Measurements from ENCODE around the gene RGS3. TPM values are rescaled to one million over a fixed set of nuclear protein-coding genes. Genes with fewer than 3 reads are reported as not detected.

The RGS3 gene
- polyA plus RNA-seq, 1 donor = 33.0 TPM

- Histone ChIP-seq H3K4me1 (ENCODE audit: control insufficient read depth, insufficient read depth, low read length) (peaks cover 18% of the 10 kb centered on the region), H3K27me3 (ENCODE audit: control insufficient read depth, insufficient read depth, low read length) (no peaks in the 10 kb centered on the region), H3K36me3 (ENCODE audit: control insufficient read depth, insufficient read depth, low read length) (no peaks in the 10 kb centered on the region), H3K9me3 (ENCODE audit: control insufficient read depth, low read depth, low read length) (no peaks in the 10 kb centered on the region), H3K4me3 (ENCODE audit: low read length) (no peak overlapping the region), H3K27ac (ENCODE audit: low read length) (no peak overlapping the region)
- DNase-seq = no peak
- 100% methylated on average over 1 of the region's 11 CpGs for WGBS (ENCODE audit: insufficient coverage, low lambda C conversion rate)
These were observed 693 bp upstream of the RGS3 start for GRCh38 chr9:113462781-113463286.

GRCh38 chr9:113464286-113464660, 746 bp downstream of the RGS3 start:
- Histone ChIP-seq H3K9me3 (ENCODE audit: control insufficient read depth, low read depth, low read length) (no peaks in the 10 kb centered on the region), H3K4me3 (ENCODE audit: low read length) (peak overlapping the region; percentile 56), H3K27me3 (ENCODE audit: control insufficient read depth, insufficient read depth, low read length) (no peaks in the 10 kb centered on the region), H3K27ac (ENCODE audit: low read length) (peak overlapping the region; percentile 4), H3K36me3 (ENCODE audit: control insufficient read depth, insufficient read depth, low read length) (no peaks in the 10 kb centered on the region), H3K4me1 (ENCODE audit: control insufficient read depth, insufficient read depth, low read length) (peaks cover 18% of the 10 kb centered on the region)
- WGBS (ENCODE audit: insufficient coverage, low lambda C conversion rate) = no CpG with 5 or more reads among the region's 1 CpG
- peak in 1 of 2 donors; percentile 22 for DNase-seq

- Histone ChIP-seq H3K27me3 (ENCODE audit: control insufficient read depth, insufficient read depth, low read length) (no peaks in the 10 kb centered on the region), H3K27ac (ENCODE audit: low read length) (no peak overlapping the region), H3K36me3 (ENCODE audit: control insufficient read depth, insufficient read depth, low read length) (no peaks in the 10 kb centered on the region), H3K4me3 (ENCODE audit: low read length) (no peak overlapping the region), H3K4me1 (ENCODE audit: control insufficient read depth, insufficient read depth, low read length) (peaks cover 18% of the 10 kb centered on the region), H3K9me3 (ENCODE audit: control insufficient read depth, low read depth, low read length) (no peaks in the 10 kb centered on the region)
- DNase-seq = no peak
- WGBS (ENCODE audit: insufficient coverage, low lambda C conversion rate) = 14% methylated on average over 1 of the region's 2 CpGs
These were observed 2.1 kb downstream of the RGS3 start for GRCh38 chr9:113465599-113466140.

- Histone ChIP-seq H3K27ac (ENCODE audit: low read length) (no peak overlapping the region), H3K4me3 (ENCODE audit: low read length) (no peak overlapping the region), H3K27me3 (ENCODE audit: control insufficient read depth, insufficient read depth, low read length) (no peaks in the 10 kb centered on the region), H3K36me3 (ENCODE audit: control insufficient read depth, insufficient read depth, low read length) (peaks cover 3% of the 10 kb centered on the region), H3K4me1 (ENCODE audit: control insufficient read depth, insufficient read depth, low read length) (peaks cover 18% of the 10 kb centered on the region), H3K9me3 (ENCODE audit: control insufficient read depth, low read depth, low read length) (peaks cover 4% of the 10 kb centered on the region)
- 100% methylated on average over 2 of the region's 2 CpGs for WGBS (ENCODE audit: insufficient coverage, low lambda C conversion rate)
- no peak for DNase-seq
These were observed 3.7 kb downstream of the RGS3 start for GRCh38 chr9:113467183-113467582.

- WGBS (ENCODE audit: insufficient coverage, low lambda C conversion rate) = no CpG with 5 or more reads among the region's 6 CpGs
- no peak for DNase-seq
- H3K27ac ChIP-seq (ENCODE audit: low read length) = no peak overlapping the region
- no peak overlapping the region for H3K4me3 ChIP-seq (ENCODE audit: low read length)
- H3K4me1 ChIP-seq (ENCODE audit: control insufficient read depth, insufficient read depth, low read length) = peaks cover 11% of the 10 kb centered on the region
- no peaks in the 10 kb centered on the region for H3K27me3 ChIP-seq (ENCODE audit: control insufficient read depth, insufficient read depth, low read length)
- peaks cover 3% of the 10 kb centered on the region for H3K36me3 ChIP-seq (ENCODE audit: control insufficient read depth, insufficient read depth, low read length)
- H3K9me3 ChIP-seq (ENCODE audit: control insufficient read depth, low read depth, low read length) = peaks cover 4% of the 10 kb centered on the region
These were observed 5.4 kb downstream of the RGS3 start for GRCh38 chr9:113468716-113469448.

- Histone ChIP-seq H3K4me3 (ENCODE audit: low read length) (no peak overlapping the region), H3K4me1 (ENCODE audit: control insufficient read depth, insufficient read depth, low read length) (no peaks in the 10 kb centered on the region), H3K27me3 (ENCODE audit: control insufficient read depth, insufficient read depth, low read length) (no peaks in the 10 kb centered on the region), H3K9me3 (ENCODE audit: control insufficient read depth, low read depth, low read length) (peaks cover 4% of the 10 kb centered on the region), H3K27ac (ENCODE audit: low read length) (no peak overlapping the region), H3K36me3 (ENCODE audit: control insufficient read depth, insufficient read depth, low read length) (peaks cover 3% of the 10 kb centered on the region)
- no CpG with 5 or more reads among the region's 1 CpG for WGBS (ENCODE audit: insufficient coverage, low lambda C conversion rate)
- no peak for DNase-seq
These were observed 7.6 kb downstream of the RGS3 start for GRCh38 chr9:113471143-113471542.

GRCh38 chr9:113471566-113471965, 8.0 kb downstream of the RGS3 start:
- H3K4me1 ChIP-seq (ENCODE audit: control insufficient read depth, insufficient read depth, low read length) = no peaks in the 10 kb centered on the region
- no peak overlapping the region for H3K27ac ChIP-seq (ENCODE audit: low read length)
- H3K9me3 ChIP-seq (ENCODE audit: control insufficient read depth, low read depth, low read length) = peaks cover 4% of the 10 kb centered on the region
- H3K27me3 ChIP-seq (ENCODE audit: control insufficient read depth, insufficient read depth, low read length) = no peaks in the 10 kb centered on the region
- no peak for DNase-seq
- no peak overlapping the region for H3K4me3 ChIP-seq (ENCODE audit: low read length)
- 87% methylated on average over 3 of the region's 6 CpGs for WGBS (ENCODE audit: insufficient coverage, low lambda C conversion rate)
- peaks cover 3% of the 10 kb centered on the region for H3K36me3 ChIP-seq (ENCODE audit: control insufficient read depth, insufficient read depth, low read length)

- no peaks in the 10 kb centered on the region for H3K4me1 ChIP-seq (ENCODE audit: control insufficient read depth, insufficient read depth, low read length)
- WGBS (ENCODE audit: insufficient coverage, low lambda C conversion rate) = 100% methylated on average over 1 of the region's 5 CpGs
- H3K36me3 ChIP-seq (ENCODE audit: control insufficient read depth, insufficient read depth, low read length) = peaks cover 3% of the 10 kb centered on the region
- H3K27me3 ChIP-seq (ENCODE audit: control insufficient read depth, insufficient read depth, low read length) = no peaks in the 10 kb centered on the region
- no peak for DNase-seq
- H3K4me3 ChIP-seq (ENCODE audit: low read length) = no peak overlapping the region
- H3K27ac ChIP-seq (ENCODE audit: low read length) = no peak overlapping the region
- H3K9me3 ChIP-seq (ENCODE audit: control insufficient read depth, low read depth, low read length) = peaks cover 4% of the 10 kb centered on the region
These were observed 8.7 kb downstream of the RGS3 start for GRCh38 chr9:113472199-113472598.

GRCh38 chr9:113474360-113475028, 11.0 kb downstream of the RGS3 start:
- Histone ChIP-seq H3K27me3 (ENCODE audit: control insufficient read depth, insufficient read depth, low read length) (no peaks in the 10 kb centered on the region), H3K4me1 (ENCODE audit: control insufficient read depth, insufficient read depth, low read length) (no peaks in the 10 kb centered on the region), H3K27ac (ENCODE audit: low read length) (no peak overlapping the region), H3K4me3 (ENCODE audit: low read length) (no peak overlapping the region), H3K9me3 (ENCODE audit: control insufficient read depth, low read depth, low read length) (peaks cover 4% of the 10 kb centered on the region), H3K36me3 (ENCODE audit: control insufficient read depth, insufficient read depth, low read length) (peaks cover 3% of the 10 kb centered on the region)
- WGBS (ENCODE audit: insufficient coverage, low lambda C conversion rate) = no CpG with 5 or more reads among the region's 8 CpGs
- no peak for DNase-seq

GRCh38 chr9:113475031-113475430, 11.5 kb downstream of the RGS3 start:
- Histone ChIP-seq H3K27ac (ENCODE audit: low read length) (no peak overlapping the region), H3K27me3 (ENCODE audit: control insufficient read depth, insufficient read depth, low read length) (no peaks in the 10 kb centered on the region), H3K4me1 (ENCODE audit: control insufficient read depth, insufficient read depth, low read length) (no peaks in the 10 kb centered on the region), H3K4me3 (ENCODE audit: low read length) (no peak overlapping the region), H3K9me3 (ENCODE audit: control insufficient read depth, low read depth, low read length) (peaks cover 4% of the 10 kb centered on the region), H3K36me3 (ENCODE audit: control insufficient read depth, insufficient read depth, low read length) (peaks cover 3% of the 10 kb centered on the region)
- no peak for DNase-seq
- WGBS (ENCODE audit: insufficient coverage, low lambda C conversion rate) = no CpG with 5 or more reads among the region's 2 CpGs
